H9 (cell line): ENCODE results near the gene CHM. TPM values are rescaled to one million over a fixed set of nuclear protein-coding genes. Genes with fewer than 3 reads are reported as not detected.

Experiments used
- DNase-seq: peaks from one replicate; pipeline ENCODE4 v3.0.0-alpha.2; 2017
- H2AFZ ChIP-seq: one replicate; pipeline ENCODE4 v1.6.1; 2013; ENCODE audit warnings: mild to moderate bottlenecking, low read length, control low read depth, moderate library complexity
- H2AK5ac ChIP-seq: 2 replicates; pipeline ENCODE4 v1.6.1; 2013; ENCODE audit warnings: low read length, control low read depth, mixed read lengths; ENCODE audit not compliant: insufficient read length
- H2BK120ac ChIP-seq: one replicate; pipeline ENCODE4 v1.6.1; 2013; ENCODE audit warnings: low read depth, mild to moderate bottlenecking, low read length, control low read depth, inconsistent platforms; ENCODE audit not compliant: poor library complexity, severe bottlenecking
- H2BK12ac ChIP-seq: 2 replicates; pipeline ENCODE4 v1.6.1; 2013; ENCODE audit warnings: low read length, control low read depth, mixed read lengths, low read depth; ENCODE audit not compliant: insufficient read length
- H2BK15ac ChIP-seq: 2 replicates; pipeline ENCODE4 v1.6.1; 2013; ENCODE audit warnings: low read depth, low read length, control low read depth
- H2BK20ac ChIP-seq: one replicate; pipeline ENCODE4 v1.6.1; 2013; ENCODE audit warnings: low read depth, mild to moderate bottlenecking, low read length, control low read depth, inconsistent platforms; ENCODE audit not compliant: poor library complexity, severe bottlenecking
- H2BK5ac ChIP-seq: 2 replicates; pipeline ENCODE4 v1.6.1; 2013; ENCODE audit warnings: low read length, control low read depth, mixed read lengths; ENCODE audit not compliant: insufficient read length
- H3K14ac ChIP-seq: 2 replicates; pipeline ENCODE4 v1.6.1; 2013; ENCODE audit warnings: low read length, control low read depth; ENCODE audit not compliant: insufficient read depth
- H3K18ac ChIP-seq: 2 replicates; pipeline ENCODE4 v1.6.1; 2013; ENCODE audit warnings: low read depth, mild to moderate bottlenecking, mixed read lengths, low read length, control low read depth; ENCODE audit not compliant: insufficient read length
- H3K23ac ChIP-seq: 2 replicates; pipeline ENCODE4 v1.6.1; 2013; ENCODE audit warnings: low read length, control low read depth, mixed read lengths, low read depth; ENCODE audit not compliant: insufficient read length
- H3K23me2 ChIP-seq: 2 replicates; pipeline ENCODE4 v1.6.1; 2013; ENCODE audit warnings: low read depth, mild to moderate bottlenecking, mixed read lengths, low read length, control low read depth; ENCODE audit not compliant: insufficient read length, poor library complexity, severe bottlenecking
- H3K27ac ChIP-seq: 2 replicates; pipeline ENCODE4 v1.5.1; 2013; ENCODE audit warnings: low read length, control low read depth, mixed read lengths, low read depth; ENCODE audit not compliant: insufficient read length
- H3K27me3 ChIP-seq: 2 replicates; pipeline ENCODE4 v1.6.1; 2013; ENCODE audit warnings: low read length, control low read depth, inconsistent platforms; ENCODE audit not compliant: insufficient read depth
- H3K4ac ChIP-seq: 2 replicates; pipeline ENCODE4 v1.6.1; 2013; ENCODE audit warnings: low read depth, mild to moderate bottlenecking, control low read depth, inconsistent platforms, low read length, moderate library complexity
- H3K4me1 ChIP-seq: 2 replicates; pipeline ENCODE4 v1.6.1; 2013; ENCODE audit warnings: low read length, control low read depth, inconsistent platforms; ENCODE audit not compliant: insufficient read depth
- H3K4me2 ChIP-seq: 2 replicates; pipeline ENCODE4 v1.6.1; 2013; ENCODE audit warnings: low read length, control low read depth, mixed read lengths; ENCODE audit not compliant: insufficient read length, insufficient read depth
- H3K56ac ChIP-seq: 2 replicates; pipeline ENCODE4 v1.6.1; 2013; ENCODE audit warnings: low read depth, mild to moderate bottlenecking, mixed read lengths, low read length, control low read depth; ENCODE audit not compliant: insufficient read length
- H3K79me1 ChIP-seq: 2 replicates; pipeline ENCODE4 v1.6.1; 2013; ENCODE audit warnings: low read depth, mild to moderate bottlenecking, moderate library complexity, low read length, control low read depth, inconsistent platforms; ENCODE audit not compliant: insufficient read depth, poor library complexity, severe bottlenecking
- H3K79me2 ChIP-seq: 2 replicates; pipeline ENCODE4 v1.6.1; 2013; ENCODE audit warnings: low read length, control low read depth, inconsistent platforms; ENCODE audit not compliant: insufficient read depth
- H3K9ac ChIP-seq: 2 replicates; pipeline ENCODE4 v1.6.1; 2013; ENCODE audit warnings: low read length, control low read depth, mixed read lengths; ENCODE audit not compliant: insufficient read length; ENCODE audit errors: extremely low read depth
- H3K9me3 ChIP-seq: one replicate; pipeline ENCODE4 v1.6.1; 2013; ENCODE audit warnings: low read depth, low read length, inconsistent platforms; ENCODE audit not compliant: control insufficient read depth
- H3T11ph ChIP-seq: one replicate; pipeline ENCODE4 v1.6.1; 2013; ENCODE audit warnings: mild to moderate bottlenecking, low read length, control low read depth, inconsistent platforms
- H4K20me1 ChIP-seq: one replicate; pipeline ENCODE4 v1.6.1; 2013; ENCODE audit not compliant: control insufficient read depth, insufficient read length, insufficient read depth
- H4K5ac ChIP-seq: 2 replicates; pipeline ENCODE4 v1.6.1; 2013; ENCODE audit warnings: low read depth, mild to moderate bottlenecking, mixed read lengths, low read length, control low read depth; ENCODE audit not compliant: insufficient read length
- H4K8ac ChIP-seq: replicated peaks from 2 replicates; pipeline ENCODE4 v1.6.1; 2013; ENCODE audit warnings: low read length, control low read depth, mixed read lengths, low read depth; ENCODE audit not compliant: insufficient read length
- H4K91ac ChIP-seq: 2 replicates; pipeline ENCODE4 v1.6.1; 2013; ENCODE audit warnings: low read depth, mild to moderate bottlenecking, moderate library complexity, mixed read lengths, low read length, control low read depth; ENCODE audit not compliant: insufficient read length
- H3K27ac Mint-ChIP-seq, 3 experiments: 2 replicates in 2 of 3; 3 replicates in 1 of 3; pipeline ENCODE4 v1.8.0; 2020 to 2021; ENCODE audit warnings: mixed read lengths in 3 of 3, mild to moderate bottlenecking in 1 of 3, moderate library complexity in 1 of 3
- H3K27me3 Mint-ChIP-seq: 2 replicates; pipeline ENCODE4 v1.8.0; 2021; ENCODE audit warnings: low read depth, mild to moderate bottlenecking, moderate library complexity, mixed read lengths
- H3K36me3 Mint-ChIP-seq, 3 experiments: 2 replicates in 2 of 3; 3 replicates in 1 of 3; pipeline ENCODE4 v1.8.0; 2020 to 2021; ENCODE audit warnings: low read depth in 3 of 3, mixed read lengths in 3 of 3; ENCODE audit not compliant: insufficient read depth in 1 of 3
- H3K4me1 Mint-ChIP-seq, 2 experiments: 2 replicates each; pipeline ENCODE4 v1.8.0; 2020; ENCODE audit warnings: mixed read lengths in 2 of 2
- H3K4me3 Mint-ChIP-seq, 2 experiments: 2 replicates in 1 of 2; 3 replicates in 1 of 2; pipeline ENCODE4 v1.8.0; 2020 to 2021; ENCODE audit warnings: mild to moderate bottlenecking in 2 of 2, mixed read lengths in 2 of 2, moderate library complexity in 1 of 2
- H3K9me3 Mint-ChIP-seq, 2 experiments: 2 replicates in 1 of 2; 3 replicates in 1 of 2; pipeline ENCODE4 v1.8.0; 2020; ENCODE audit warnings: mild to moderate bottlenecking in 2 of 2, mixed read lengths in 2 of 2, moderate library complexity in 1 of 2
- WGBS: extraction: QIAGEN DNeasy Blood & Tissue Kit; methylation state at CpG from one replicate; pipeline ENCODE4 v1.1.7; 2013; ENCODE audit warnings: missing lambda C conversion rate, low lambda C conversion rate, mixed read lengths; ENCODE audit not compliant: insufficient read length; ENCODE audit errors: extremely low coverage; 5-methylcytosine and 5-hydroxymethylcytosine counted together
- total RNA-seq: library from RNA; stranded (reverse); gene quantifications from 2 replicates; pipeline ENCODE4 v1.2.1, GENCODE V29; 2021
- TF ChIP-seq, protein P1 (sequence below): fragments of 200-600 bp; sonication (generic); conservative IDR thresholded peaks from 3 replicates; pipeline ENCODE4 v1.8.0; 2021; ENCODE audit warnings: antibody characterized with exemption, mild to moderate bottlenecking

Gene CHM
- total RNA-seq, 1 experiment from 2014 or later = 28.4 TPM

DNA sequence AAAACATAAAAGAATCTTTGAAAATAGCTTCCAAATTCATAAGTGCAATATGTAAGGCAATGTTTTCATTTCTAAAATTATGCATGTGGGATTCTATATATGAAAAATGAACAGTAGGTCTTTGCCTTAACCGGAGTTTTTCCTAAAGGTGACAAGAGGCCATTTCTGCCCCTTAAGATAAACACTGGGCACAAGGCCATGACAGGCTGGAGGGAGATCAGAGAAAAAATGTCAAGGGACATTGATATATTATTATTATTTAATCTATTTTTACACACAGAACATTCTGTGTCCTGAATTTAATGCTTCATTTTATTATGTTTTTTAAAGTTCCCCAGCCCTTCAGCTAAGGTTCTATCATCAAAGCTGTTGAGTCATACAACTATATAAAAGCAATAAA, 118.8 kb downstream of the CHM start:
- H4K91ac ChIP-seq = no peak overlapping the region
- H4K8ac ChIP-seq = no peak overlapping the region
- Mint-ChIP-seq H3K4me1 (peaks cover 13 to 16% of the 10 kb centered on the region in 2 experiments), H3K9me3 (peaks cover 0 to 6% of the 10 kb centered on the region in 2 experiments; a peak in 2 of 5 replicates), H3K4me3 (no peak overlapping the region), H3K27ac (no peak overlapping the region), H3K27me3 (no peaks in the 10 kb centered on the region), H3K36me3 (no peaks in the 10 kb centered on the region; a peak in 2 of 7 replicates)
- H3K79me1 ChIP-seq = no peaks in the 10 kb centered on the region
- H3K23ac ChIP-seq = no peak overlapping the region
- no peak overlapping the region for H3K56ac ChIP-seq
- no peaks in the 10 kb centered on the region for H3K27me3 ChIP-seq
- DNase-seq = no peak
- H2BK20ac ChIP-seq = no peak overlapping the region
- TF ChIP-seq, protein P1, sequence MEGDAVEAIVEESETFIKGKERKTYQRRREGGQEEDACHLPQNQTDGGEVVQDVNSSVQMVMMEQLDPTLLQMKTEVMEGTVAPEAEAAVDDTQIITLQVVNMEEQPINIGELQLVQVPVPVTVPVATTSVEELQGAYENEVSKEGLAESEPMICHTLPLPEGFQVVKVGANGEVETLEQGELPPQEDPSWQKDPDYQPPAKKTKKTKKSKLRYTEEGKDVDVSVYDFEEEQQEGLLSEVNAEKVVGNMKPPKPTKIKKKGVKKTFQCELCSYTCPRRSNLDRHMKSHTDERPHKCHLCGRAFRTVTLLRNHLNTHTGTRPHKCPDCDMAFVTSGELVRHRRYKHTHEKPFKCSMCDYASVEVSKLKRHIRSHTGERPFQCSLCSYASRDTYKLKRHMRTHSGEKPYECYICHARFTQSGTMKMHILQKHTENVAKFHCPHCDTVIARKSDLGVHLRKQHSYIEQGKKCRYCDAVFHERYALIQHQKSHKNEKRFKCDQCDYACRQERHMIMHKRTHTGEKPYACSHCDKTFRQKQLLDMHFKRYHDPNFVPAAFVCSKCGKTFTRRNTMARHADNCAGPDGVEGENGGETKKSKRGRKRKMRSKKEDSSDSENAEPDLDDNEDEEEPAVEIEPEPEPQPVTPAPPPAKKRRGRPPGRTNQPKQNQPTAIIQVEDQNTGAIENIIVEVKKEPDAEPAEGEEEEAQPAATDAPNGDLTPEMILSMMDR = no peak
- WGBS = no CpG with 5 or more reads among the region's 1 CpG
- H3K79me2 ChIP-seq = no peaks in the 10 kb centered on the region
- no peaks in the 10 kb centered on the region for H3K23me2 ChIP-seq
- no peaks in the 10 kb centered on the region for H4K20me1 ChIP-seq
- H3K4me1 ChIP-seq = no peaks in the 10 kb centered on the region
- no peak overlapping the region for H3K18ac ChIP-seq
- no peak overlapping the region for H2AFZ ChIP-seq
- H3K27ac ChIP-seq = no peak overlapping the region
- no peak overlapping the region for H3T11ph ChIP-seq
- no peak overlapping the region for H3K4ac ChIP-seq
- H3K9ac ChIP-seq = no peak overlapping the region
- no peak overlapping the region for H2BK5ac ChIP-seq
- no peak overlapping the region for H2BK120ac ChIP-seq
- no peaks in the 10 kb centered on the region for H3K9me3 ChIP-seq
- no peak overlapping the region for H4K5ac ChIP-seq
- no peak overlapping the region for H2BK12ac ChIP-seq
- H2BK15ac ChIP-seq = no peak overlapping the region
- H3K4me2 ChIP-seq = no peak overlapping the region
- no peak overlapping the region for H3K14ac ChIP-seq
- no peak overlapping the region for H2AK5ac ChIP-seq
